Measurements from ENCODE around the gene PRKCB.

GRCh38 chr16:23899869-23900268 lies 64.1 kb downstream of the PRKCB start:
- no peak for TF ChIP-seq CTCF (IDR thresholded peaks at IDR 0.05; ENCODE audit: poor library complexity, severe bottlenecking)
- no peak for TF ChIP-seq EP300 (conservative IDR thresholded peaks at IDR 0.05; ENCODE audit: poor library complexity, severe bottlenecking)
- no peak for TF ChIP-seq RAD21 (conservative IDR thresholded peaks at IDR 0.05)
- TF ChIP-seq POLR2AphosphoS5 (IDR thresholded peaks at IDR 0.05) = no peak
- no peak for TF ChIP-seq MXI1 (conservative IDR thresholded peaks at IDR 0.05; ENCODE audit: poor library complexity, severe bottlenecking)

All from neural cell (in vitro differentiated cells).